Endometrial microvascular endothelial cells (primary cell): ENCODE data around the gene CD5L. TPM values are rescaled to one million over a fixed set of nuclear protein-coding genes. Genes with fewer than 3 reads are reported as not detected.

Source experiments
- in situ Hi-C: cut with HindIII; loops from 2 replicates; pipeline ENCODE4 v1.10.0; 2017; ENCODE audit warnings: low sequenced_read_pairs, low pct_unique_long_range_greater_than_20kb; ENCODE audit errors: inconsistent ontology term
- total RNA-seq: library from RNA; depleted of rRNA; stranded (reverse); fragments of >200 nt; gene quantifications from one replicate; pipeline ENCODE4 v1.2.3, GENCODE V29; 2015; ENCODE audit errors: inconsistent ontology term

CD5L gene
- total RNA-seq, result not detected

DNA sequence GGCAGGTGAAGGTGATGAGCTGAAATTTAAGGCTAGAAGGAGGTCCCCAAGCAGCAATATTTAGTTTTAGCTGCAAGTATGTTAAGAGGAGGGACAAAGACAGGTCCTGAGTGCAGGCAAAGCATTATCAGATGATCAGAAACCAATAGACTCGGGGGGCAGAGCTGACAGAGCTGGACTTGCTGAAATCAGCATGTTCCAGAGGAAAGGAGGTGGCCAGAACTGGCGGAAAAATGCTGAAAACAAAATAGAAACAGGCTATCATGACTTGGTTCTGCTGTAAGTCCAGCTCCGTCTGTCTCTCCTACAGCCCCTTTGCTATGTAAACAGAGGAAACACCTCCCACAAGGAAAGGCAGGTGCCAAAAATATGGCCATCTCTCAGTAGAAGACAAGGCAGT lies at the start of gene CD5L:
TSS of gene CD5L (minus strand) at position 101 of the 400 bp plus-strand sequence. CDS start 107 bp downstream, outside the sequence.
- in situ Hi-C loops, result no loop called here

DNA sequence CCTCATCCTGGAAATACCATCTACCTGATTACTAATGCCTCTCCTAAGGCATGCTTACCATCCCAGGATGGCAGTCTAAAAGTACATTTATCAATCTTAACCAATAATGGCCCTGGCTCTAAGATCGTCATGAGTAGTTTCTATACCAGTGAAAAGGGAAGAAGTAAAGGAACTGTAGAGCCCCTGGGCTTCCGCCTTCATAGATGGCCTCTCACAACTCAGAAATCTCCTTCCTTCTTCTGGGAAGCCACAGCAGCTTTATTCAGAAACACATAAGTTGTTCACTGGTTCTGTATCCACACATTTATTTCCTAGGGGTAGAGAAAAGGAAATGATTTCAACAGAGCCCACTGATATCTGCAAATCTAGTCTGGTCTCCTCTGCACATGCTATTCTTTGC lies 41.0 kb upstream of the CD5L start:
- in situ Hi-C loops, result no loop called here

DNA sequence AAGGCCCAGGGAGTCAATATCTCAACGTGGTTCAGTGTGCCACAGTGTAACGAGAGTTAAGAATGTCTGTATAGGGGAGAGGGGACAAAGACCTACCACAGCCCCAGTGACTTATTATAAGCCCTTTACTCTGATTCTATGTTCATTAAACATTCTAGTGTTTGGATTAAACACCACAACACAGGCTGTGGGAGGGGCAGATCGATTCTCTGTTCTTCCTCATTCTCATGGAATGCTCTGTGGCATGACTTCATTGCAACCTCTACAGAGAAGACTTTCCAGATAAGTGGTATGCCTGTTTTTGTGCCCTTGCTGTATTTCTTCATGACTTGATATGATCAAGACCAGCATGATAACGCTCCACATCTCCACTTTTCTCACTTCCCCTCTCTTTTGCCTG lies 39.0 kb upstream of the CD5L start:
- in situ Hi-C loops, result no loop called here

DNA sequence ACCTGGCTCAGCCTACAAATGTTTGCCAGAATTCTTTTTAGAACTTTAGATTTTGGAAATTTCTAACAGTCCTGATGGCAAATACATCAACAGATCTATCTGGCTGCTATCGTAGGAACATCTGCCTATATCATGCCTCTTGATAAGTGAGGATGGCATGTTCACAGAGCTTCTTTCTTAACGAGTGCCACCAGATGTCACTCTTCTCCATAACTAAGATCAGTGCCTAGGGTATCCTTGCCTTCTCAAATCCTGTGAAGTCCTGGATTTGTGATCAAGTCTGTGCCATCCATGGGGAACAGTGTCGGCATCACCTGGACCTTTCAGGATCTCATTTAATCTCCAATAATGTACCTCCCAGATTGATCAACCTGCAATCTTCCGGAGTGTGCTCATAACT lies 36.5 kb upstream of the CD5L start:
- in situ Hi-C loops, result no loop called here

DNA sequence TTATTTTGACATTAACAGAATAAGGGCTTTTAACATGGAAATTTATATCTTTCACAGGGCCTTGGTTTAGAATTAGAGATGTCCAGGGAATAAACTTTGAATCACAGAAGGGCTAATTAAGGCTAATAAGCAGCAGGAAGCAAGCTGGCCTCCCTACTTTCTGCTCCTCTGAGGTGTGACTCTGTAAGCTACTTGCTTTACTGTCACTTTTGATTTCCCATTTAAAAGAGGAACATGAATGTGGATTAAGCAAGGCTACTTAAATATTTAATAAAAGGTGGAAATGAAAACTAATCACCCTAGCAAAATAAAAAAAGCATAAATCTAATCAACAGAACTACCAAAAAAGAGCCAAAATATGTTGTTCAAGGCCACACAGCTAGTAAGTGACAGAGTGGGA lies 28.9 kb upstream of the CD5L start:
- in situ Hi-C loops, result no loop called here

DNA sequence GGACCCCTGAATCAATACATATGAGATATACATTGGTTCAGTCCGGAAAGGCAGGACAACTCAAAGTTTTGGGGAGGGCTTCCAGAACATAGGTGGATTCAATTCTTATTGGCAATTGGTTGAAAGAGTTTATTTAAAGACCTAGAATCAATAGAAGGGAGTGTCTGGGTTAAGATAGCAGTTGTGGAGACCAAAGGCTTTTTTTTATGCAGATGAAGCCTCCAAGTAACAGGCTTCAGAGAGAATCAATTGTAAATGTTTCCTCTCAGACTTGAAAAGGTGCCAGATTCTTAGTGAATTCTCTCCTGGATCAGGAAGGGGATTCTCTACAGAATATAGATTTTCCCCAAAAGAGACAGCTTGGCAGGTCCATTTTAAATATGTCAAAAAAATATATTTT lies 27.0 kb upstream of the CD5L start:
- in situ Hi-C loops, result no loop called here

DNA sequence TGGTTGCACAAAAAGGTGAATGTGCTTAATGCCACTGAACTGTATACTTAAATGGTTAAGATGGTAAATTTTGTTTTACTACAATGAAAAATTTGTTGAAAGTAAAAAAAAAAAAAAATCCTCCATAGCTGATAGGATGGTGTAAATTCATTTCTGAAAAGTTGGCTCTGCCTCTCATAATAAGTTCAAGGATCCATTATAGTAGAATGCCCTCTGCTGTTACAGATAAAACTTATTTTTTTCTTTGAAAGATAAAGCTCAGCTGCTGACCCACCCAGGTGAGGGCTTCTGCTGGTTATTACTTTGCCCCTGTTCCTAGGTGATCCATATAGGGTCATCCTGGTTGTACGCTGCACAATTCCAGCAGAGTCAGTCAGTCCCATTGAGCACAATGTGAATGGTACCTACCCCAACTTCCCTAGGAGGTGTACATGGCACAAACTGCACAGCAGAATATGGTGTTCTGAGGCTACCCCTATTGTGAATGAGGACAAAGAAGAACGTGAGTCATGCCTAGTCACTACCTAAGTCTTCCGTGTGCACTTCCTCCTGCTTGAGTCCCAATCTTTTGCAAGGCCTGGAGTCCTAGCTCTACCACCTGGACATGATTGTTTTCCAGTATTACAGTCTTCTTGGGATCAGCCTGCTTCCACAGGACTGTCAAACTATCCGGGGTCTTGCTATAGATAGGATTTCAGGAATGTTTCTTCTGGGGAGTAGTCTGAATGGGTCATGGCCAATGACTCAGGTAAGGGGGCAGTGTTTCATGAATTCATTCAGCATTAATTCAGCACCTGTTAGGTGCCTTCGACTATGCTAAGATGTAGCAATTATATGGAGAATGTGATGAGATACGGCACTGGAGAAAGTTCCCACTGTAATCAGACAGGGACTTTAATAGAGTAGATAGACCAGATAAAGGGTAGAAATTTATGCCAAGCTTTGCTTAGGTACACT lies 20.8 kb upstream of the CD5L start:
- in situ Hi-C loops, result no loop called here

DNA sequence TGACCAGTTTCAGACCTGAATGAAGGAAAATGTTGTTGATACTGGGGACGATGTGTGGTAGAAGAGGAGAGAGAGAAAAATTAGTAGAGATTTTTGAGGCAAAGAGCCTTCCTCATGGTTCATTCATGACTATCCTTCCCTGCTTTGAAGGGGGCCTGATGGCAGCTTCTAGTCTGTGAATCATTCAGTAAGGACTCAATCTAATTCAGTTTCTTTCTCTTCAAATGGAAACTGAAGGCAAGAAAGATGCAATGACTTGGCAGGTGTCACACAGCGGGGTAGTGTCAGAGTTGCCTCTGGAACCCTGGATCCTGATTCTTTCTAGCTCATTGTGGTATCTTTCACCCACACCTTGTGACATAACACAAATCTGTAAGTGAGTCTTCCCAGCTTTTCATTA lies 14.9 kb upstream of the CD5L start:
- in situ Hi-C loops, result no loop called here

DNA sequence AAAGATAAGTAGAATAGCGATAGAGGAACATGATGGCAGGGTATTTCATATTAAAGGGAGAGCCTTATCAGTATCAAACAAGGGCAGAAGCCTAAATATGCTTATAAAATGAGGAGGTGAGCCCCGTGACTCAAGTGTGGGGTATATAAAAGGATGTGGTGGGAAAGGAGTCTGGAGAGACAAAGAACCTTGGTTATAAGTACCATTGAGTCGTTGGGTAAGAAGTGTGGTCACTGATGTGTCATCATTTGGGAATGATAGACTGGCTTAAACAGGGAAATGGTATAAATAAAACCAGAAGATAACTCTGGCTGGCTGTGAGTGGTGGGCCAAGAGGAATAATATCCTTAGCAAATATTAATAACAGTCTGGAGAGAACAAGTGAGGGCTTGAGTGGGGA lies 10.9 kb upstream of the CD5L start:
- in situ Hi-C loops, result no loop called here

DNA sequence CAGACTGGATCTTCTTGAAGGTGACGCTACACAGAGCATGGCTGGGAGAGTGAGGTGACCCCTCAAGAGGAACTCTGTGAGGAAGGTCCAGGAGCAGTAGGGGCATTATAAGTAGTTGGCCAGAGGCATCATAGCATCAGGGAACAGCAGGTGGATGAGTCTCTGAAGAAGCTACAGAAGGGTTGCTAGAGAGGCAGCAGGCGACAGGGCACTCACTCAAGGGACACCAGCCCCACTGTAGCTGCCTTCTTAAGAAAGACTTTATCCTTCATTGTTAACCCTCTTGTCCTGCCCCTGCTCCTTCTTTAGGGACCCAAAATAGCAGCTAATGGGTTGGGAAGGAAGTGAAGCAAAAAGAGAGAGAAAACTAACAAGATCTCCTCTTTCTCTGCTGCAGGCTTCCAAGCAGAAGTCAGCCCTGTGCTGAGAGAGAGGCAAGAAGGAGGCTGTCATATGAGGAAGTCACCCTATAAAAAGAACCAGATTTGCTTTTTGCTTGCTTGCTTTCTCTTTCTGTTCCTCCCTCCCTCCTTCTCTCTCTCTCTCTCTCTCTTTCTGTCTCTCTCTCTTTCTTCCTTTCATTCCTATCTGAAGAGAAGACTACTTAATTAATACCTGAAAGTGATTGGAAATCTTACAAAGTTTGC lies 7.7 kb upstream of the CD5L start:
- in situ Hi-C loops, result no loop called here

DNA sequence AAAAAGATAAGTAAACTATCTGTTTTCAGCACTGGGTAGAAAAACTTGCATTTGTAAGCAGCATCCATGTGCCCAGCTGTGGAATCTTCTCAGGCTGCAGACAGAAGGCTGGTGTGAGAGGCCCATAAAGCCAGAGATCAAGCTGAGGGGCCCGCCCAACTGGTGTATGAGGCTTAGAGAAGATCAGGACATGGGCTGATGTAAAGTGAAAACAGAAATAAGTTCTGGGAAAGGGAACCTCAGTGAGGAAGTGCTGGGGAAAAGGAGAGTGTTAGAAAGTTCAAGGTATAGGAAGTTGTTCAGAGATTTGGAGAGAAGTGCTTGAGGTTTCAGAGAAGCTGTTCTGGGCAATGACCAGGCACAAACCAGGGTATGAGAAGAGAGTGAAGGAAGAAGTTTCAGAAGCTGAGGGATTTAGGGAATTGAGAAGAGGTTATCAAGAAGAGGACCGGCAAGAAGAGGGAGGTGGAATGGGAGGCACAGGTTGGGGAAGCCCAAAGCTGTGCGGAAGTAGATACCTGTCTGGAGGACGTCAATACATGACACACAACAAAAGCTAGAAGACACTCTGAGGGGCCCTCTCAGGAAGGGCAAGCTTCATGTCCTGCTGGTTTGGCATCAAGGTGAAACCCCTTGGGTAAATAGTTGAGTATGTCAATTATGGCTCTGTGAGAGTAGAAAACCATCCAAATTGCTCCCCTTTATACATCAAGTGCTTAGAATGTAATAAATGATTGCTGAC lies 2.7 kb upstream of the CD5L start:
- in situ Hi-C loops, result no loop called here

DNA sequence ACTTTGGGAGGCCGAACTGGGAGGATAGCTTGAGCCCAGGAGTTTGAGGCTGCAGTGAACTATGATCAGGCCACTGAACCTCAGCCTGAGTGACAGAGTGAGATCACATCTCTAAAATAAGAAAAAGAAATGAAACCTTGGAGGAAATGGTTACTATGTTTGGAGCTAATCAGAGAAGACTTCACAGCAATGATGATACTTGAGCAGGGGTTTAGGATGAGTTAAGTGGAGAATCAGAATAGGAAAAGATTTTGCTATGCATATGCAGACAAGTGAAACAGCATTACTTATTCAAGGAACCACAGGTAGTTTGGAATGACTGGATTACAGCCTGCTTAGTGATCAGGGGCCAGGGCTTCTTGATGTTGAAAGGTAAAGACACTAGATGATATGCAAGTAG lies 1.3 kb upstream of the CD5L start:
- in situ Hi-C loops, result no loop called here

DNA sequence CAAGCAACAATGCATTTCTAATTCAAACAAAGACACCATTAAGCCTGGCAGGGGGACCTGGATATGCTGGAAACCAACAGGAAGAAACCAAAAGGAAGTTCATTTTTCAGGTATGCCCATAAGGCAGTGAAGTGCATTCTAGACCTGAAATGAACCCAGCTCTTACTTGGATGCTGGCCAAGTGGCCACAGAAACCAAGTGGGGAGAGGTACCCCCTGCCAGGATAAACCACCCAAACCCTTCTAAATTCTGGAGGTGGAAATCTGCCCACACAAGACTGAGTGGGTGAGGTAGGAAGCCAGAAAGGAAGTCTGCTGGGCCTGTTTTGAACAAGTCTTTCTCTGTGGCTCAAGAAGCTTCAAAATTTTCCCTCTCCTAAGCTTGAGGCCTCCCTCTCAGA lies 2.6 kb downstream of the CD5L start:
- in situ Hi-C loops, result no loop called here

DNA sequence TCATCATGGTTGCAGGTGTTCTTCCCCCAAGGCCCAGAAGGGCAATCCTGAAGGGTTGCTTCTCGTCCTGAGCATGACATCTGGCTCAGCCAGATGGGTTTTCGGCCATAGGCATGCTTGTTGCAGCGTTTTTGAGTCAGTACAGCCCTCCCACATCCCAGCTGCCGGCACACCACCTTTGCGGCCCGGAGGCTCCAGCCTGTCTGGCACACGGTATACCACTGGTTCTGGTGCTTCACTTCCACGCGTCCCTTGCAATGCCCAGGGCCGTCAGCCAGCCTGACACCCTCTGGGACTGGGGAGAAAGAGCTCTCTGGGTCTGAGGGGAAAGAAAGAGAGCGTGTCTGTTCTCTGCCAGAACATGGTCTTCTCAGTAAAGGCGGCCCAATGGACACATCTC lies 7.2 kb downstream of the CD5L start:
- in situ Hi-C loops, result no loop called here

DNA sequence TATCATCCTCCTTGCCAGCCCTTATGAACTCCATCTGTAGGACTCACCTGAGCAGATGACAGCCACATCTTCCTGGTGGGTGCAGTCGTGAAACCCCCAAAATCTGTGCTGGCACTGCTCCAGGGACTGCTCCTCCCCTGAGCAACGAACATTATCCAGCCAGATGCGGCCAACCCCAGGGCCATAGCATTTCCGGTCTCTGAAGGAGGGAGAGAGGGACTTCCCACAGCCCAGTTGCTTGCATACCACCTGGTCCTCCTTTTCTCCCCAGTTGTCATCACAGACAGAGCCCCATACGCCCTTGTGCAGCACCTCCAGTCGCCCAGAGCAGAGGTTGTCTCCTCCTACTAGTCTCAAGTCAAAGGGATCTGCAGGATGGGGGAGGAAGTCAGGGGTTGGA lies 8.5 kb downstream of the CD5L start:
- in situ Hi-C loops, result no loop called here

DNA sequence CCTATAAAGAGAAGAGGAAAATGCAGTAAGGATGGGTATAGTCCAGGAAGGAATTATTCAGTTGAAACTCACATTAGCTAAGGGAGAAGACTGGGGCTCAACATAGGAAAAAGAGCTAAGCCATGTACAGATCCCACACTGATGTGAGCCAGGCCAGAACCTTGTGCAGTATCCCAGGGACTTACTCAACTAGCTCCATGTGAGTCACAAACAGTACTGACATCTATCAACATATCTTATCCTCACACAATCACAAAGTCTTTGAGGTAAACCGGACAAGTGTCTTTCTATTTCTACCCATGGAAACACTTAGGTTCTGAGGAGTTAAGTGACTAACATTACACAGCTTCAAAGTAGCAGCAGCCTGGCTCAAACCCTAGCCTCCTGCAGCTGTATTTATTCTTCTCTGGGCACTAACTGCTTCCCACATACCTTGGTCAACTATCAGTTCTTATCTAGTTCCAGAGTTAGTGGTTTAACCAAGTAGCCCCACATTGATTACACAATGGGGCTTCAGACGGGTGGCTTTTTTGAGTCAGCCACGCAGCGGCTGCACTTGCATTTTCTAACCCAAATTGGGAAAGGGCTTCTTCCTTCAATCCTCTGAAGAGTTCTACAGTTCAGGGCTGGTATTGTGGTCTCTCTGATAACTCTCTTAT lies 9.5 kb downstream of the CD5L start:
- in situ Hi-C loops, result no loop called here

DNA sequence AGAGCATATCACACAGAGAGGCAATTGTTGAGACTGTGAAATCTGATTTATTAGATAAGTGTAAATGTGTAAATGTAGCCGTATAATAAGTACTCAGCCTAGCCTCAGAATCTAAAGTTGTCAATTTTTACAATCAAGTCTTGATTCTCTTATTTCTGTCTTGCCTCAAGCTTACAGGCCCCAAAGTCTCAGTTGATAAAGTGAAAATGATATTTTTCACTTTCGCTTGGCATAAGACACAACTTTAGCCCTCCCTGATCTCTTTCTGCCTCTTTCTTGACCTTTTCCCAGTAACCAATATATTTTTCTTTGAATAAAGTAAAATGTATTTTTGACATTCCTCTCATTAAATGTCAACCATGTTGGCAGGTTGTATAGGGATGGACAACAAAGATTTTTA lies 10.7 kb downstream of the CD5L start:
- in situ Hi-C loops, result no loop called here

DNA sequence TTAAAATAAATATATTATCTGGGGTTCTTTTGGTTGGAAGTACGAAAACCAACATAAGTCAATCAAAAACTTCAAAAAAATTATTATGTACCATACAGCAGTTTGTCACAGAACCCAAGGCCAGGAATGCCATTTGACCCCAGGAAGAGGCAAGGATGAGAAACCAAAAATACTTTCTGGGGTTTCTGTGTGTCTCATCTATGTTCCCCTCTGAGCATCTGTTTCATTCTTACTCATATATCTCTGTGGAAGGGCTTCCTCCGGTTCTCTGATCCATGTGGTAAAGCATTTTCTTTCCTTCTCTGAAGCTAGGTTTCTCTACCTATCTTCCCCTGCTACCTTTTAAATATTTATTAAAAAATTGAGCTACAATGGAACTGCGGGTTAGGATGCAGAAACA lies 11.9 kb downstream of the CD5L start:
- in situ Hi-C loops, result no loop called here

DNA sequence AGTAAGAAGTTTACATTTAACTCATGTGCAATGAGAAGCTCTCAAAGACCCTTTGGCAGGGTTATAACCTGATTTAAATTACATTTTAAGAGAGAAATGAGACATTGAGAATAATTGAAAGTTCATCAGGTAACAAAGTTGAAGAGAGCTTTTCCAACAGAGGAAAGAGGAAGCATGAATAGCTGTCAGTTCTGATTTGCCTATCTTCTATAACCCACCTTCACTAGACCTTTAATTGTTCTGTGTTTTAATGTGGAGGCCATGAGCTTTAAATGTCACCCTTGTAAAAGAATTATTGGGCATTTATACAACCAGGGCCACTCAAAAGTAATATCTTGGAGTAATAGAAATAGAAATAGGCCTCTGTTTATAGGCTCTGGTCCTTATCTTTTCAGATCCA lies 12.4 kb downstream of the CD5L start:
- in situ Hi-C loops, result no loop called here
